ENCODE data around the gene AHNAK.
"Not testable (repeated sequence)": the region's sequence is repeated elsewhere in the genome, so short reads cannot be mapped to it uniquely, and the experiment has no call there.

AHNAK gene

GRCh38 chr11:62552485-62553079, 6.0 kb upstream of the AHNAK start:
- peak; percentile 24 for DNase-seq

GRCh38 chr11:62550478-62550877, 3.9 kb upstream of the AHNAK start:
- DNase-seq = not testable (repeated sequence)

- DNase-seq = no peak
Measured at GRCh38 chr11:62548545-62549335, 2.1 kb upstream of the AHNAK start.

- DNase-seq = no peak
Measured at GRCh38 chr11:62547691-62548281, 1.2 kb upstream of the AHNAK start.

- DNase-seq = no peak
Measured at GRCh38 chr11:62546929-62547625, 471 bp upstream of the AHNAK start.

GRCh38 chr11:62545437-62546243, 966 bp downstream of the AHNAK start:
- peak; percentile 51 for DNase-seq

GRCh38 chr11:62544581-62545436, 1.8 kb downstream of the AHNAK start:
- DNase-seq = no peak

- no peak for DNase-seq
Measured at GRCh38 chr11:62543680-62544444, 2.7 kb downstream of the AHNAK start.

- DNase-seq = peak; percentile 87
Measured at GRCh38 chr11:62542750-62543567, 3.6 kb downstream of the AHNAK start.

GRCh38 chr11:62542111-62542745, 4.4 kb downstream of the AHNAK start:
- DNase-seq = no peak

GRCh38 chr11:62540804-62541701, 5.6 kb downstream of the AHNAK start:
- no peak for DNase-seq

- peak; percentile 80 for DNase-seq
Measured at GRCh38 chr11:62539238-62539925, 7.2 kb downstream of the AHNAK start.

- no peak for DNase-seq
Measured at GRCh38 chr11:62538470-62539237, 8.0 kb downstream of the AHNAK start.

GRCh38 chr11:62536301-62536957, 10.2 kb downstream of the AHNAK start:
- DNase-seq = no peak

- no peak for DNase-seq
Measured at GRCh38 chr11:62535802-62536201, 10.8 kb downstream of the AHNAK start.

Data from hematopoietic multipotent progenitor cell treated with erythropoietin and hydrocortisone succinate and interleukin-3 and kit ligand, for 8 days (in vitro differentiated cells).